ENCODE measurements around the gene ANO8.

Gene ANO8

DNA sequence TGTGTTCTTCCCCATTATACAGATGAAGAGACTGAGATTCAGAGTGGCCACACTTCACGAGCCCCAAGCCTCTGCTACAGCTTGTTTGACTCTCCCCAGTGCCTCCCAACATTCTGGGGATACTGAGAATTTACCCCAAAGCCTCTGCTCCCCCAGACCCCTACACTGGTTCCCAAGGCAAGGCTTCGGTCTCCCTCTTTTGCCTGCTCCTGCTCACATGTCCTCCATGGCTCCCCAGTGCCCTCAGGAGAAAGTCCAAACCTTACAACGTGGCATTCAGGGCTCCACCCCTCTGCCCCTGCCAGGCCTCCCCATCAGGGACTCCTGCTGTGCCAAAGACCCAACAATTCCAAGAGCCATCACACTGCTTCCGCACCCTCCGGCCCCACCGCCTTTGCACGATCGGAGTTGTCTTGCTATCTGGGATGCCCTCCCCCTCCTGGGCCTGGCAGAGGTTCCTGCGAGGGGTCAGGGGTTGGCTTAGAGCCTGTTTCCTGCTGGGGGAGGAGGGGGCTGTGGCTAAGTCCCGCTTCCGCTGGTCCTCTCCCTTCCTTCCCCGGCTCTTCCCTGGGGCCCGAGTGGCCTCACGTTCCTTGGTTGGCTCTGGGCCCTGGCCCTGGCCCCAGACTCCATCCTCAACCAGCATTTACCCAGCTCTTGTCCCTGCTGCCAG, 18.1 kb upstream of the ANO8 start:
- no peaks in the 10 kb centered on the region for H3K9me3 Mint-ChIP-seq
- no peaks in the 10 kb centered on the region for H3K4me1 Mint-ChIP-seq (ENCODE audit: low read depth)
- H3K4me3 Mint-ChIP-seq, result no peak overlapping the region
- H3K27me3 Mint-ChIP-seq, result peaks cover 14% of the 10 kb centered on the region
- no peak overlapping the region for H3K27ac Mint-ChIP-seq
- no peaks in the 10 kb centered on the region for H3K36me3 Mint-ChIP-seq (ENCODE audit: low read depth)

DNA sequence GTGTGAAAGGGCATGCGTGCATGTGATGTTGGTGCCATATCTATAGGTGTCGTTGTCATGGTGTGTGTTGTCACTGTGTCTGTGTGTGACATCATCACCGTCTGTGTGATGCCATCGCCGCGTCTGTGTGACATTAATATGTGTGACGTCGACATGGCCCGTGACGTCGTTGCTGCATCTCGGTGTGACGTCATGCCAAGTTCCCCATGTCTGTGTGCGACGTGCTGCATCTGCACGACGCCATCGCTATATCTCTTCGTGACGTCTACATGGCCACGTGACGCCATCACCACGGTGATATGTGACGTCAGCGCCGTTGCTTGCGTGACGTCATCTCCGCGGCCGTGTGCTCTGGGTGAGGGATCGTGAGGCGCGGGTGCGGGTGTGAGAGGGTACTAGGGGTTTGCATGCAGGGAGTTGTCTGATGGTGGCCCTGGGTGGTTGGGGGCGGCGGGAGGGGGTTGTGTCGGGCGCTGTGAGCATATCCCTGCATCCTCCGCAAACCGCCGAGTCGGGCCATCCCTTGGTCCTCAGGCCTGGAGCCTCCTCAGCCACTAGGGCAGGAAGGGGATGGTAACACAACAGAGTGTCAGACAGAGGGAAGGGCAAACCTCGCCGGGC, 17.3 kb upstream of the ANO8 start:
- peaks cover 17% of the 10 kb centered on the region for H3K27me3 Mint-ChIP-seq
- H3K4me3 Mint-ChIP-seq, result no peak overlapping the region
- no peaks in the 10 kb centered on the region for H3K9me3 Mint-ChIP-seq
- H3K27ac Mint-ChIP-seq, result no peak overlapping the region
- no peaks in the 10 kb centered on the region for H3K4me1 Mint-ChIP-seq (ENCODE audit: low read depth)
- H3K36me3 Mint-ChIP-seq (ENCODE audit: low read depth), result no peaks in the 10 kb centered on the region

DNA sequence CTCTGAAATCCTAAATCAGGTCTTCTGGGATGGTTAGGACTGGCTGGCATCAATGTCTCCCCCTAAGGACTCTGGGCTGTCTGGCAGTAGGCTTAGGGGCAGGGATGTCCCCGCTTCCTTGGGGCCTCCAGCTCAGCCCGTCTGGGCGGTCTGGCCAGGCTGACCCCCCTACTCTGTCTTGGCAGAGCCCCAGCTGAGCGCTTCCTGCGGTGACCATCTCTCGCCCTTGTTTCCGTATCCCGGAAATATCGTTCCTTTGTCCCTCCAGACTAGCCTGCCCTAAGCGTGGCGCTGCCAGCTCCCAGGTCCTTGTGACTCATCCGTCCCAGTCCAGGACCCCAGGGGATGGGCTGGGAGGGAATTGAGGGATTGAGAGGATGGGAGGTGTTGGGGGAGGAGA, 14.0 kb upstream of the ANO8 start:
- H3K4me1 Mint-ChIP-seq (ENCODE audit: low read depth), result peaks cover 5% of the 10 kb centered on the region
- no peak overlapping the region for H3K27ac Mint-ChIP-seq
- H3K4me3 Mint-ChIP-seq, result no peak overlapping the region
- peaks cover 5% of the 10 kb centered on the region for H3K36me3 Mint-ChIP-seq (ENCODE audit: low read depth)
- H3K9me3 Mint-ChIP-seq, result no peaks in the 10 kb centered on the region
- peaks cover 17% of the 10 kb centered on the region for H3K27me3 Mint-ChIP-seq

DNA sequence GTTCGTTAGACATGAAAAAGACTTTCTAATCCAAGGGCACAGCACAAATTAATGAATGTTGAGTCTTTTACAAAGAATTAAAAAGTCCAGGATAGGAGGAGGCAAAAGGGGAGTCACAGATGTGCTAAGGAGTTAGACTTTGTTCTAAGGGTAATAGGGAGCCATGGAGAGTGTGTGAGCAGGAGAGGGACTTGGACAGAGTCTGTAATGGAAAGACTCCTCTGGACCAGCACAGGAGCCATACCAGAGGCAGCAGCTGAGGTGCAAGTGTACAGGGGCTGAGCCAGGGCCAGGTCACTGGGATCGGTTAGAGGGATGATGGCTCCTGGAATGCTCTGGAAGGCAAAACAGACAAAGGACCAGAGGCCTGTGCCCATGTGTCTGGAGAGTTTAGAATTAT, 13.2 kb upstream of the ANO8 start:
- H3K9me3 Mint-ChIP-seq, result no peaks in the 10 kb centered on the region
- peaks cover 17% of the 10 kb centered on the region for H3K27me3 Mint-ChIP-seq
- peaks cover 7% of the 10 kb centered on the region for H3K36me3 Mint-ChIP-seq (ENCODE audit: low read depth)
- peaks cover 5% of the 10 kb centered on the region for H3K4me1 Mint-ChIP-seq (ENCODE audit: low read depth)
- peak overlapping the region; percentile 29 for H3K27ac Mint-ChIP-seq
- H3K4me3 Mint-ChIP-seq, result no peak overlapping the region

DNA sequence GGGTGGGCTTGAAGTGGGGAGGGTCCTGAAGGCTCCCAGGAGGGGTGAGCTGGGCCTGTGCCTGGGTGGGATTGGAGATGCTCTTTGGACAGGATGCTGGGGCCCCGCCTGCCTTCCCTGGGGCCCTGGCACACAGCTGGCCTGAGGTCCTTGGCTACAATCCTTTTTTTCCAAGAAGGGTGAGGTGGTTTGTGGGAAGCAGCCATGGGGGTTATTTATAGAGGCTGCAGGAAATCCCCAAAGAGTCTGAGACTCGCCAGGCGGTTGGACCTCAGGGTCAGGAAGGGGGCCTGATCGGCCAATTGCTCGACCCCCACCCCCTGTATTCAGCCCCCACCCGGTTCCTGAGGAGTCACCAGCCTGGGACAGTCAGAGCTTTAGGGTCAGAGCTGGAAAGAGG, 12.7 kb upstream of the ANO8 start:
- Mint-ChIP-seq H3K36me3 (ENCODE audit: low read depth) (peaks cover 10% of the 10 kb centered on the region), H3K27ac (no peak overlapping the region), H3K4me3 (no peak overlapping the region), H3K27me3 (peaks cover 17% of the 10 kb centered on the region), H3K9me3 (no peaks in the 10 kb centered on the region), H3K4me1 (ENCODE audit: low read depth) (peaks cover 5% of the 10 kb centered on the region)

DNA sequence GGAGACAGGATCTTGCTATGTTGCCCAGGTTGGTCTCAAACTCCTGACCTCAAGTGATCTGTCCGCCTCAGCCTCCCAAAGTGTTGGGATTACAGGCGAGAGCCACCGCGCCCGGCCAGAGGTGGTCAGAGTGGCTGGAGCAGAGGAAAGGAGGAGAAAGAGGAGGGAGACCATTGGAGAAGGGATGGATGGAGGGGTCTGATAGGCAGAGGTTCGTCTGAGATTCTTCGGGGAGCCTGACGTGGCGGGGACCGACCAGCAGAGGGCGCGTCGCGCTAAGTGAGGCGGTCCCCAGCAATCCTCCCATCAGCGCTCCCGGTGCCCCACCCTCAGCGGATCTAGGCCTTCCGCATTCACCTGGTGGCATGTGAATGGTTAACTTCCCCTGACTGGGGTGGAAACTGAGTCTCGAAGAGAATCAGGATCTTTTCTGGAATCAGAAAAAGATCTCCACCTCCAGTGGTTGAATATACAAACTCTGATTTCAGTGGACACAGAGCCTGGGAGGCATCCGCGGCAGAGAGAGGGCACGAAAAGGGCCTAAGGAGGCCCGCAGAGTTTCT, 11.5 kb upstream of the ANO8 start:
- H3K36me3 Mint-ChIP-seq (ENCODE audit: low read depth), result peaks cover 12% of the 10 kb centered on the region
- no peaks in the 10 kb centered on the region for H3K9me3 Mint-ChIP-seq
- H3K27me3 Mint-ChIP-seq, result peaks cover 12% of the 10 kb centered on the region
- H3K27ac Mint-ChIP-seq, result no peak overlapping the region
- peaks cover 5% of the 10 kb centered on the region for H3K4me1 Mint-ChIP-seq (ENCODE audit: low read depth)
- no peak overlapping the region for H3K4me3 Mint-ChIP-seq

DNA sequence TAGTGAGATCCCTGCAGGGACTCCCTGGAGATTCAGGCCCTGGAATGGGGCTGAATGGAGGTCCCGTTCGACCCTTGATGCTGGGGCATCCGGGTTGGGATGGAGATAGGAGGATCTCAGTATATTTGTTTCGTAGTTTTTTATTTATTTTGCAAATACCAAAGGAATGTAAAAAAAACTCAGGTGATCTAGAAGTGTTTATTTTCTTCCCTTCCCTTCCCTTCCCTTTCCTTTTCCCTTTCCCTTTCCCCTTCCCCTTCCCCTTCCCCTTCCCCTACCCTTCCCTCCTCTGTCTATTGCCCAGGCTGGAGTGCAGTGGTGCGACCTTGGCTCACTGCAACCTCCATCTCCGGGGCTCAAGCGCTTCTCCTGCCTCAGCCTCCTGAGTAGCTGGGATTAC, 7.2 kb upstream of the ANO8 start:
- no peaks in the 10 kb centered on the region for H3K27me3 Mint-ChIP-seq
- H3K4me3 Mint-ChIP-seq, result no peak overlapping the region
- H3K4me1 Mint-ChIP-seq (ENCODE audit: low read depth), result peaks cover 21% of the 10 kb centered on the region

GRCh38 chr19:17341386-17341785, 6.7 kb upstream of the ANO8 start:
- peaks cover 22% of the 10 kb centered on the region for H3K4me1 Mint-ChIP-seq (ENCODE audit: low read depth)
- H3K27me3 Mint-ChIP-seq, result no peaks in the 10 kb centered on the region
- H3K9me3 Mint-ChIP-seq, result no peaks in the 10 kb centered on the region
- no peak overlapping the region for H3K27ac Mint-ChIP-seq
- H3K4me3 Mint-ChIP-seq, result no peak overlapping the region
- H3K36me3 Mint-ChIP-seq (ENCODE audit: low read depth), result peaks cover 20% of the 10 kb centered on the region

More for the DNA sequence above, 7.2 kb upstream of the ANO8 start:
- Mint-ChIP-seq H3K36me3 (ENCODE audit: low read depth) (peaks cover 20% of the 10 kb centered on the region), H3K27ac (no peak overlapping the region), H3K9me3 (no peaks in the 10 kb centered on the region)

GRCh38 chr19:17340871-17341357, 6.3 kb upstream of the ANO8 start:
- H3K4me3 Mint-ChIP-seq, result no peak overlapping the region
- peaks cover 20% of the 10 kb centered on the region for H3K36me3 Mint-ChIP-seq (ENCODE audit: low read depth)

DNA sequence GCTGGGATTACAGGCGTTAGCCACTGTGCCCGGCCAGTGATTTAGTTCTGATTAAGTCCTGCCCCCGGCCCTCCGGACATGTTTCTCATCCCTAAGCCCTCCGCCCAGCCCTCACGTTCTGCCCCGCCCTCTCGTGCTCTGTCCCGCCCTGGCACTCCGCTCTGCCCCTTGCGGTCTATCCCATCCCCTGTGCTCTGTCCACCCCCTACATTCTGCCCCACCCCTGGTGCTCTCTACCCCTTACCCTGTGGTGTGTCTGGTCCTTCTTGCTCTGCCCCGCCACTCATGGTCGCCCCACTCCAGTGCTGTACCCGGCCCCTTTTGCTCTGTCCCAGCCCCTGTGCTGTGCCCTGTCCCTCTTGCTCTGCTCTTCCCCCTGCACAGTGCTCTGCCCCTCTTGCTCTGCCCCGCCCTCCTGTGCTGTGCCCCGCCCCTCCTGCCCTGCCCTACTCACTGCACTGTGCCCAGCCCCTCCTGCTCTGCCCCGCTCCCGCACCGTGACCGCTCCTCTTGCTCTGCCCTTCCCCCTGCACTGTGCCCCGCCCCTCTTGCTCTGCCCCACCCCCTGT, 5.7 kb upstream of the ANO8 start:
- no peaks in the 10 kb centered on the region for H3K27me3 Mint-ChIP-seq
- no peak overlapping the region for H3K27ac Mint-ChIP-seq
- peaks cover 20% of the 10 kb centered on the region for H3K36me3 Mint-ChIP-seq (ENCODE audit: low read depth)
- no peaks in the 10 kb centered on the region for H3K9me3 Mint-ChIP-seq
- peaks cover 24% of the 10 kb centered on the region for H3K4me1 Mint-ChIP-seq (ENCODE audit: low read depth)
- H3K4me3 Mint-ChIP-seq, result no peak overlapping the region

More at GRCh38 chr19:17340871-17341357, 6.3 kb upstream of the ANO8 start:
- no peaks in the 10 kb centered on the region for H3K9me3 Mint-ChIP-seq
- peaks cover 21% of the 10 kb centered on the region for H3K4me1 Mint-ChIP-seq (ENCODE audit: low read depth)
- H3K27me3 Mint-ChIP-seq, result no peaks in the 10 kb centered on the region
- H3K27ac Mint-ChIP-seq, result no peak overlapping the region

- no peaks in the 10 kb centered on the region for H3K27me3 Mint-ChIP-seq
- H3K4me1 Mint-ChIP-seq (ENCODE audit: low read depth), result peaks cover 33% of the 10 kb centered on the region
- no peaks in the 10 kb centered on the region for H3K9me3 Mint-ChIP-seq
- peaks cover 20% of the 10 kb centered on the region for H3K36me3 Mint-ChIP-seq (ENCODE audit: low read depth)
- H3K4me3 Mint-ChIP-seq, result peak overlapping the region; percentile 94
- no peak overlapping the region for H3K27ac Mint-ChIP-seq
Measured at GRCh38 chr19:17339088-17339741, 4.6 kb upstream of the ANO8 start.

- Mint-ChIP-seq H3K27ac (peak overlapping the region; percentile 96), H3K4me3 (peak overlapping the region; percentile 94), H3K36me3 (ENCODE audit: low read depth) (peaks cover 15% of the 10 kb centered on the region), H3K4me1 (ENCODE audit: low read depth) (peaks cover 38% of the 10 kb centered on the region), H3K9me3 (no peaks in the 10 kb centered on the region), H3K27me3 (no peaks in the 10 kb centered on the region)
Measured at GRCh38 chr19:17338433-17339078, 3.9 kb upstream of the ANO8 start.

GRCh38 chr19:17337675-17338432, 3.2 kb upstream of the ANO8 start:
- H3K27me3 Mint-ChIP-seq, result no peaks in the 10 kb centered on the region
- H3K36me3 Mint-ChIP-seq (ENCODE audit: low read depth), result peaks cover 13% of the 10 kb centered on the region
- H3K4me3 Mint-ChIP-seq, result peak overlapping the region; percentile 94
- H3K4me1 Mint-ChIP-seq (ENCODE audit: low read depth), result peaks cover 41% of the 10 kb centered on the region
- H3K27ac Mint-ChIP-seq, result peak overlapping the region; percentile 96
- H3K9me3 Mint-ChIP-seq, result no peaks in the 10 kb centered on the region
